Anterior cingulate cortex (tissue), 58 donors: ENCODE results near the gene SLC7A14.

Experiments
- DNase-seq, 58 donors: peaks; one replicate each; lab custom pipeline; 2025; lab: John Stamatoyannopoulos, UW

SLC7A14 gene

DNA sequence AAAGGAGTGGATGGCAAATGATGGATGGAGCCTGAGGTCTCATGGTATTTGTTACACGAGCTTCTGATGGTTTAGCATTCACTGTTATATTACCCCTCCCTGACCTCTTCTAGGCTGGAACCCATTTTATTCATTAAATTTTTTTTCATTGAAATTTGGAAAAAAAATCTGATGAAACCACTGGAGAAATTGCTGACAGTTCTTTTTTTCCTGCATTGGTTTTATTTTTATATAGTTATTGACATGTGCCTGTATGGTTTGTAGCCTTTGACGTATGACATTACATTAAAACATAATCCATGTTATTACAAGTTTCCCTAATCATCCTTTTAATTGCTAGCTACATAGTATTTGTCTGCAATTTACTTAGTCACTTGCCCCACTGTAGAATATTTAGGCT lies 85.4 kb downstream of the SLC7A14 start:
- DNase-seq: no peak

- DNase-seq: peak in 20 of 58 donors; percentile 4 to 66 (median 28)
Observed at GRCh38 chr3:170499562-170500156, 86.2 kb downstream of the SLC7A14 start.

- DNase-seq: no peak
Observed at GRCh38 chr3:170497207-170498095, 88.4 kb downstream of the SLC7A14 start.

DNA sequence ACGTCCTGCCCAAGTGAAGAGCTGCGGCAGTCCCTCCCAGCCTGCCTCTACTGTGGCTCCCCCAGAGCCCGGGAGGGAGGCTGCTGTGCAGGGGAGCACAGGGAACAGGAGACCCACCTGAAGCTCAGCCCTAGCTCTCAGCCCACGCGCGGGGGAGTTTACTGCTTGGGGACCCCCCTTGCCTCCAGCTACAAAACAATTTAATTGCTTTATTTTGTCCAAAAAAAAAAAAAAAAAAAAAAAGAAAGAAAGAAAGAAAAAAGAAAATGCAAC lies 89.1 kb downstream of the SLC7A14 start:
- DNase-seq: no peak

GRCh38 chr3:170496026-170496867 lies 89.6 kb downstream of the SLC7A14 start:
- peak in 1 of 58 donors; percentile 18 for DNase-seq

DNA sequence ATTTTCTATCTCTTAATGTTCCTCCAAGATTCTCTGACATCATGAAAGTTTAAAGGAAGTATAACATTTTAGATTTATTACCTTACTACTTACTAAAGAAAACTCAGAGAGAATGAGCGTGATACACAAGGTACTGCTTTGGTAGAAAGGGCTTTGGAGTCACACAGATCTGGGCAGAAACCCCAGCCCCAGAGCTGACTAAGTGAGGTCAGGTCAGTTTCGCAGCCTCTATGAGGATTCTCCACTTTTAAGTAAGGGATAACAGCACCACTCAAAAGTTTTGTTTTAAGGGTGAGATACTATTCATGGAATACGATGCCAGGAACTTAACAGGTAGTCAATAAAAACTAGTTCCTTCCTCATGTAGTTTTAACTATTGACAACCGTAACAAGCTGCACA lies 91.1 kb downstream of the SLC7A14 start:
- DNase-seq: no peak

DNA sequence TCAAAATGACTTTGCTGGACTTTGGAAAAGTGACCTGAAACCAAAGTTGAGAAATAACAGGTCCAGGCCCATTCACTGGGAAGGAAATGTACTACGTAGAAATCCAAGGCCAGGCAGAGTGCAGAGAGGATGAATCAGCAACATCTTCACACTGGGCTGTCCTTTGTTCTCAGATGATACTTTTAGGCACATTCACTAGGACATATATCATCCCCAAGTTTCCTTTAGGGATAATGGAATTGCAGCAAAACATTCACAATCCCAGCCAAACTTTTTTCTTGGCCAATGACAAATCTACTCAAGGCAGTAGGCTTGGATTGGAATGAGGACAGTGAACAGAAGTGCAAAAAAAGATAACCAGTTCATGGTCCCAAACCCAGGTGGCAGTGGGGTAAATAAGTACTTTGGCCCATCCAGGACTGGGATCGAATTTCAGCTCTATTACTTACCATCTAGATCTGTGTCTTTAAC lies 92.1 kb downstream of the SLC7A14 start:
- DNase-seq: peak in 1 of 58 donors; percentile 19

DNA sequence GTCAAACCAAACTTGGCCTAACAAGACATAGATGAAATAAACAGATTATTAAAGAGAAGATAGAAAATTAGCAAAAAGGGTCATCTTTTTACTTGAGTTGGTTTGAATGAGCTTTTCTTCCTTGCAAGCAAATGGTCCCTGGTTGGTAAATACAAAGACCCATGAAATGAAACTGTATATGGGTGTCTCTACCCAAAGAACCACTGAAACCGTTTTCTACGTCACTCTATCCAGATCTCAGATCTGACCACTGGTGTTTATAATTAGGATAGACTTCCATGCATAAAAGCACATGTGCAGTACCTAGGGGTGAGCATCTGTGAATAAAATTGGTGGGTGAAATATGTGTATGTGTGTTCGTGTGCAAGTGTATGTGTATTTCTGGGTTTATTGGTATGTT lies 94.0 kb downstream of the SLC7A14 start:
- DNase-seq: no peak

- DNase-seq: no peak
Observed at GRCh38 chr3:170490828-170491560, 94.9 kb downstream of the SLC7A14 start.

- no peak for DNase-seq
Observed at GRCh38 chr3:170488802-170489201, 97.1 kb downstream of the SLC7A14 start.

- no peak for DNase-seq
Observed at GRCh38 chr3:170487031-170487430, 98.8 kb downstream of the SLC7A14 start.

DNA sequence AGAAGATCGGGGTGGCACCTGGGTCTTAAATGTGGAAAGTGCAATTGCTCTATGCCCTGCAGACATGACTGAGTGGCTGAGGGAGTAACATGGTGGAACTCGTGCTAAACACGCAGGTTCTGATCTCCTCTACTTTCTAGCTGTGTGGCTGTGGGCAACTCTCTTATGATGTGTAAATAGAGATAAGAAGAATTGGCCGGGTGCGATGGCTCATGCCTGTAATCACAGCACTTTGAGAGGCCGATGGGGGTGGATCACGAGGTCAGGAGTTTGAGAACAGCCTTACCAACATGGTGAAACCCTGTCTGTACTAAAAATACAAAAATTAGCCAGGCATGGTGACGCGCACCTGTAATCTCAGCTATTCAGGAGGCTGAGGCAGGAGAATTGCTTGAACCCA lies 99.5 kb downstream of the SLC7A14 start:
- DNase-seq: no peak

DNA sequence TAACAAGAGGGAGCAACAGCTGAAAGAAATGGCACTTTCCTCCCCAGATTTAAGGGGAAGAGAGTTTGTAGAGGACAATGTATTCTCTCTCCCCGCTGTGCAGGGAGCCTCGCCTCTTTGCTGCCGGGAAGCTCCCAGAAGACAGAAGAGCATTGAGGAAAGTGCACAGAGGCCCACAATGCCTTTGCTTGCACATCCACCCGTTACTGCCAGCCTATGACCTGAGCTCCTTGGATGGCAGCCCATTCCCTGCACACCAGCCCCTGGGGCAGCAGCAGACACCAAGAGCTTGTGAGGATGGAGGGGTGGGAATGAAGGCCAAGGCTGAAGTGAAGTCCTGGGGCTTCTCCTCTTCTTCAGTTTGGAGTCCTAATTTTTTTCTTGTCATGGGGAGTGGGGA lies 100.2 kb downstream of the SLC7A14 start:
- DNase-seq: peak in 49 of 58 donors; percentile 17 to 93 (median 69)

GRCh38 chr3:170485294-170485693 lies 100.6 kb downstream of the SLC7A14 start:
- peak in 2 of 58 donors; percentile 58 to 61 for DNase-seq

DNA sequence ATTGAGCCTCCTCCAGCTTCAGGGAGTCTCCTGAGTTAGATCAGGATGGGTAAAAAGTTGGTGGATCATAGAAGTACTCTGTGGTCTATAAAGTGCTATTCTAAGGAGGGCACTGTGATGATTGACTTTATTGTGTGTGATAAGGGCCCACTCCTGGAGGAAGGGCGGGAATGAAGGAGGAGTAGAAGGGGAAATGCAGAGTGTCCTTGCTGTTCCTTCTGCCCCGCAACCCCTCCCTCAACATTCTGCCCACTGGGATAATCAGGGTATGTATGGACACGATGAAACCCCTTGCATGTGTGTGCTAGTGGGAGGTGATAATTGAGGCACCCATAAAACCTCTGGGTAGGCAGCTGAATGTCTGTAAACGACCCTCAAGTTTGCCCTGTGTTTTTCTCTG lies 101.0 kb downstream of the SLC7A14 start:
- DNase-seq: no peak

- no peak for DNase-seq
Observed at GRCh38 chr3:170483485-170484262, 102.2 kb downstream of the SLC7A14 start.

DNA sequence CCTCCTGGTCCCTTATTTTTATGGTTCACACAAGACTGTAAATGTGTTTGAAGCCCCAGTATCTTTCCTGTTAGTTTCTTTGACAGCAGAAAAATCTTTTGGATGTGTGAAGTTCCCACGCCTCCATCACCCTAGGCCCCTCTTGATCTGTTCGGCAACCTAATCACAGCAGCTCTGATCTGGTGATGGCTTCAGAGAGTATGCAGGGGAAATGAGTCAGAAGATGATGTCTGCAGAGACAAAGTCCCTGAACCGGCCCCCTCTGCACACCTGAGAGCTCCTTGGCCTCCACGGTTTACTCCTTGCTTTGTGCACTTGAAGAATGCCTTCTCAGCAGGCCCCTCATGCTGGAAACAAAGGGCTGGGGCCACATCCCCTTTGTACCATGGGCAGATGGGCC lies 103.7 kb downstream of the SLC7A14 start:
- no peak for DNase-seq

DNA sequence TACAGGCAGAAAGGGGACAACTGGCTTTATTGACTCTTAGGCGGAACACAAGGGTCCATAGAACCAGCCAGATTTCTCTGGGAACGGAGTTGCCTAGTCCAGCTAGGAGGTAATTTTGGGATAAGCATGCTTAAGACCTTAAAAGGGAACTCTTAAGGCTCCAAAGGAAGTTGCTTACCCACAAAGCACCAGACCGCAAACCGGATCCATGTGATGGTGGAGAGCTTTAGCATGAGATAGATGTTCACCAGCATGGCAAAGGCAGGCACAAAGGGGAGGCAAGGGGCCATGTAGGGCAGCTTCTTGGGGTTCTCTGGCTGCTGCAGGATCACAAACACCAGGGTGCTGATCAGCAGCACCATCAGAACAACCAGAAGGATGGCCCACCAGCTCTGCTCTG lies 105.8 kb downstream of the SLC7A14 start:
- no peak for DNase-seq

DNA sequence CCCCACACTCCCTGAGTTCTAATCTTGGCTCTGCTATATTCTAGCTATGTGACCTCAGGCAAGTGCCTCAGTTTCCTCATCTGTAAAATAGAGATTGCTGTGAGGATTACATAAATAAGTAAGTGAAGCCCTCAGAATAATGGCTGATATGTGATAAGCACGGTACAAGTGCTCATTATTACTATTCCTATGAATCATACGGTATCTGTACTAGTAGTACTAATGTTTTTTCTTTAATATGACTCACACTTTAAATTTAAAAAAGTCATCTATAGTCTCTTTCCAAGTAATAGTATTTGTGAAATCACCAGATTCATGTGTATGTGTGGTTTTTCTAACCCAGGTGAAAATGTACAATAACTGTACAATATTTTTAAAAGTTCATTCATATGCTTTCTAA lies 108.5 kb downstream of the SLC7A14 start:
- DNase-seq: no peak

DNA sequence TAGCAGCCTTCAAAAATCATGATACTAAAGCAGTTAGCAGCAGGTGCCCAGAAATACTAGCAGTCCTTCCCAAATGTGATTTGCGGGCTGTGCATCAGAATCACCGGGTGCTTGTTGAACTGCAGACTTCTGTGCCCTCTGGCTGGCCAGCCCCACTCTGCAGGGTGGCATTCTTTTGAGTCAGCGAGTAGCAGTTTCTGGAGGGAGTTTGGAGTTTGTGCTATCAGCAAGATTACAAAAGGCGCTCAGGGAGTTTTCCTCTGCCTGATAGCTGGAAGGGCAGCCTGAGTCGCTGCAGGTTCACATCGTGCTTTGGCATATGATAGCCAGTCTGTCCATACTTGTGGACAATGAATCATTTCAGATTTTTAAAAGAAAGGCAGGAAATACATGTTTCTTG lies 109.6 kb downstream of the SLC7A14 start:
- peak in 20 of 58 donors; percentile 7 to 63 (median 38) for DNase-seq
